IMR-90 (cell line): Measurements from ENCODE around the gene CDKAL1. TPM values are rescaled to one million over a fixed set of nuclear protein-coding genes. Genes with fewer than 3 reads are reported as not detected.

ENCODE experiments used
- ATAC-seq: fragments of 200-7000 bp; cut with Tn5 transposase; 2 replicates; pipeline ENCODE4 v1.9.1; 2020; ENCODE audit warnings: low read depth, mild to moderate bottlenecking, moderate library complexity
- BruUV-seq: library from RNA; stranded (reverse); fragments of 400-500 nt; replicated peaks from 2 replicates; lab custom pipeline; 2021; lab: Mats Ljungman, UMichigan
- CTCF ChIA-PET: fragments of 300-600 bp; formaldehyde crosslinking; extraction: SDS; loops from one replicate; lab custom pipeline; 2021; ENCODE audit warnings: antibody characterized with exemption; lab: Yijun Ruan, JAX
- POLR2A ChIA-PET: fragments of 300-600 bp; sonication (Branson Sonifier 250); formaldehyde crosslinking; loops from one replicate; lab custom pipeline; 2022; ENCODE audit warnings: antibody characterized with exemption; ENCODE audit not compliant: unreplicated experiment; lab: Charles Lee
- DNase-seq: peaks from one replicate; pipeline ENCODE4 v3.0.0; 2013
- H2AFZ ChIP-seq: replicated peaks from 2 replicates; pipeline ENCODE3; 2013; ENCODE audit warnings: low read length, mild to moderate bottlenecking; ENCODE audit not compliant: poor library complexity
- H2AK5ac ChIP-seq: 2 replicates; pipeline ENCODE4 v1.6.1; 2013; ENCODE audit warnings: low read depth, low read length, inconsistent platforms
- H2AK9ac ChIP-seq: replicated peaks from 2 replicates; pipeline ENCODE3; 2013; ENCODE audit warnings: mild to moderate bottlenecking, low read depth, low read length, moderate library complexity; ENCODE audit not compliant: poor library complexity
- H2BK120ac ChIP-seq: 2 replicates; pipeline ENCODE4 v1.6.1; 2013; ENCODE audit warnings: low read depth, low read length, inconsistent platforms
- H2BK15ac ChIP-seq: 3 replicates; pipeline ENCODE4 v1.6.1; 2013; ENCODE audit warnings: low read depth, low read length, inconsistent platforms
- H2BK20ac ChIP-seq: 2 replicates; pipeline ENCODE4 v1.6.1; 2013; ENCODE audit warnings: low read depth, mild to moderate bottlenecking, inconsistent platforms, low read length, moderate library complexity
- H2BK5ac ChIP-seq: 2 replicates; pipeline ENCODE4 v1.6.1; 2013; ENCODE audit warnings: mild to moderate bottlenecking, low read depth, low read length, inconsistent platforms; ENCODE audit not compliant: poor library complexity, severe bottlenecking
- H3K14ac ChIP-seq: replicated peaks from 2 replicates; pipeline ENCODE4 v1.6.1; 2013; ENCODE audit warnings: low read depth, low read length, inconsistent platforms
- H3K18ac ChIP-seq: 2 replicates; pipeline ENCODE4 v1.6.1; 2013; ENCODE audit warnings: low read depth, low read length, control low read depth
- H3K23ac ChIP-seq: 2 replicates; pipeline ENCODE4 v1.6.1; 2013; ENCODE audit warnings: low read depth, low read length, inconsistent platforms
- H3K27ac ChIP-seq: 2 replicates; pipeline ENCODE4 v1.5.1; 2013; ENCODE audit warnings: mild to moderate bottlenecking, control low read depth, low read length; ENCODE audit not compliant: insufficient read depth
- H3K27me3 ChIP-seq: 2 replicates; pipeline ENCODE4 v1.6.1; 2013; ENCODE audit warnings: low read length; ENCODE audit not compliant: control insufficient read depth, insufficient read depth
- H3K36me3 ChIP-seq: 2 replicates; pipeline ENCODE4 v1.6.1; 2013; ENCODE audit warnings: low read length, mixed read lengths; ENCODE audit not compliant: control insufficient read depth, insufficient read depth
- H3K4ac ChIP-seq: 2 replicates; pipeline ENCODE4 v1.6.1; 2013; ENCODE audit warnings: low read depth, low read length, inconsistent platforms
- H3K4me1 ChIP-seq: 2 replicates; pipeline ENCODE4 v1.6.1; 2013; ENCODE audit warnings: low read length, mixed read lengths; ENCODE audit not compliant: control insufficient read depth, insufficient read depth
- H3K4me2 ChIP-seq: 2 replicates; pipeline ENCODE4 v1.6.1; 2013; ENCODE audit warnings: low read depth, mild to moderate bottlenecking, control low read depth, low read length, moderate library complexity
- H3K4me3 ChIP-seq: 2 replicates; pipeline ENCODE4 v1.5.1; 2013; ENCODE audit warnings: low read depth, mild to moderate bottlenecking, control low read depth, low read length, moderate library complexity; ENCODE audit not compliant: insufficient read depth
- H3K56ac ChIP-seq: 2 replicates; pipeline ENCODE4 v1.6.1; 2013; ENCODE audit warnings: low read length, inconsistent platforms; ENCODE audit not compliant: insufficient read depth; ENCODE audit errors: extremely low read depth
- H3K79me1 ChIP-seq, 2 experiments: 2 replicates each; pipeline ENCODE4 v1.6.1; 2013; ENCODE audit warnings: low read length in 2 of 2, inconsistent platforms in 1 of 2, low read depth in 1 of 2
- H3K9ac ChIP-seq: 2 replicates; pipeline ENCODE4 v1.6.1; 2013; ENCODE audit warnings: low read depth, low read length, control low read depth
- H3K9me1 ChIP-seq: 2 replicates; pipeline ENCODE4 v1.6.1; 2013; ENCODE audit warnings: low read length, inconsistent platforms; ENCODE audit not compliant: insufficient read depth
- H3K9me3 ChIP-seq: 2 replicates; pipeline ENCODE4 v1.6.1; 2013; ENCODE audit warnings: low read length; ENCODE audit not compliant: control insufficient read depth, insufficient read depth
- H4K20me1 ChIP-seq: 2 replicates; pipeline ENCODE4 v1.6.1; 2013; ENCODE audit warnings: low read length, inconsistent platforms; ENCODE audit not compliant: insufficient read depth
- H4K5ac ChIP-seq: 2 replicates; pipeline ENCODE4 v1.6.1; 2013; ENCODE audit warnings: mild to moderate bottlenecking, low read depth, low read length, control low read depth
- H4K8ac ChIP-seq, 2 experiments: 2 replicates each; pipeline ENCODE4 v1.6.1; 2013; ENCODE audit warnings: low read depth in 2 of 2, low read length in 2 of 2, control low read depth in 1 of 2, inconsistent platforms in 1 of 2
- H4K91ac ChIP-seq: 2 replicates; pipeline ENCODE4 v1.6.1; 2013; ENCODE audit warnings: low read depth, low read length, inconsistent platforms; ENCODE audit not compliant: insufficient read depth
- BHLHE40 ChIP-seq: fragments of 150-350 bp; IDR thresholded peaks from 2 replicates; pipeline ENCODE4 v1.6.1; 2016; ENCODE audit warnings: mild to moderate bottlenecking, low read depth, low read length
- CEBPB ChIP-seq: IDR thresholded peaks from 2 replicates; pipeline ENCODE4 v1.6.1; 2012; ENCODE audit warnings: low read depth, low read length, improper control_type of control experiment
- CHD1 ChIP-seq: IDR thresholded peaks from 2 replicates; pipeline ENCODE4 v1.6.1; 2012; ENCODE audit warnings: low read depth, low read length, improper control_type of control experiment
- CTCF ChIP-seq: conservative IDR thresholded peaks from 2 replicates; pipeline ENCODE4 v1.5.1; 2012; ENCODE audit warnings: mild to moderate bottlenecking, low read depth, low read length, improper control_type of control experiment
- ELK1 ChIP-seq: fragments of 150-350 bp; IDR thresholded peaks from 2 replicates; pipeline ENCODE4 v1.6.1; 2016; ENCODE audit warnings: low read depth, mild to moderate bottlenecking, low read length, moderate library complexity, borderline replicate concordance
- FOS ChIP-seq: fragments of 150-350 bp; IDR thresholded peaks from 2 replicates; pipeline ENCODE4 v1.6.1; 2016; ENCODE audit warnings: low read depth, low read length
- MAZ ChIP-seq: IDR thresholded peaks from 2 replicates; pipeline ENCODE4 v1.6.1; 2012; ENCODE audit warnings: low read depth, mild to moderate bottlenecking, low read length, improper control_type of control experiment, moderate library complexity, borderline replicate concordance
- MXI1 ChIP-seq: IDR thresholded peaks from 2 replicates; pipeline ENCODE4 v1.6.1; 2012; ENCODE audit warnings: low read depth, mild to moderate bottlenecking, low read length, moderate library complexity, borderline replicate concordance
- POLR2A ChIP-seq: IDR thresholded peaks from 2 replicates; pipeline ENCODE4 v1.6.1; 2012; ENCODE audit warnings: mild to moderate bottlenecking, low read depth, low read length
- RAD21 ChIP-seq: IDR thresholded peaks from 2 replicates; pipeline ENCODE4 v1.6.1; 2012; ENCODE audit warnings: low read length, improper control_type of control experiment
- RCOR1 ChIP-seq: IDR thresholded peaks from 2 replicates; pipeline ENCODE4 v1.6.1; 2012; ENCODE audit warnings: mild to moderate bottlenecking, low read length, improper control_type of control experiment; ENCODE audit not compliant: insufficient replicate concordance
- SMC3 ChIP-seq: fragments of 150-350 bp; IDR thresholded peaks from 2 replicates; pipeline ENCODE4 v1.6.1; 2016; ENCODE audit warnings: low read depth, mild to moderate bottlenecking, antibody characterized with exemption, low read length, moderate library complexity
- USF2 ChIP-seq: fragments of 150-350 bp; IDR thresholded peaks from 2 replicates; pipeline ENCODE4 v1.6.1; 2017; ENCODE audit warnings: mild to moderate bottlenecking, antibody characterized with exemption, low read length, low read depth
- WGBS, 2 experiments: methylation state at CpG; one replicate each; pipeline versions ENCODE4 v1.1.5 to v1.1.7; 2013; ENCODE audit warnings: missing lambda C conversion rate in 2 of 2; ENCODE audit not compliant: insufficient read length in 1 of 2; ENCODE audit errors: extremely low coverage in 2 of 2; 5-methylcytosine and 5-hydroxymethylcytosine counted together
- dilution Hi-C: fragments of 300-500 bp; cut with HindIII; formaldehyde crosslinking; loops from one replicate; pipeline ENCODE4 v1.14.3; 2018; ENCODE audit warnings: low sequenced_read_pairs; ENCODE audit not compliant: unreplicated experiment
- in situ Hi-C: fragments of 300-500 bp; cut with MboI; formaldehyde crosslinking; loops from 3 replicates; pipeline ENCODE4 v1.14.3; 2019; ENCODE audit warnings: low sequenced_read_pairs, inconsistent platforms, mixed read lengths
- intact Hi-C: fragments of 100-400 bp; cut with micrococcal nuclease; formaldehyde crosslinking; loops from 2 replicates; pipeline ENCODE4 v1.10.0; 2022
- polyA plus RNA-seq, 3 experiments: library from polyadenylated mRNA; depleted of rRNA; stranded (reverse); fragments of >200 nt; gene quantifications; 2 replicates each; pipeline ENCODE4 v1.2.3, GENCODE V29; 2012; ENCODE audit warnings: low replicate concordance in 1 of 3
- total RNA-seq: library from RNA; depleted of rRNA; stranded (reverse); fragments of >200 nt; gene quantifications from 2 replicates; pipeline ENCODE4 v1.2.3, GENCODE V29; 2012

The CDKAL1 gene
- total and polyA plus RNA-seq, 2 of the 4 experiments (the other 2 are of a cell fraction) = 3.7 to 13.1 TPM

GRCh38 chr6:21257125-21257524, 722.9 kb downstream of the CDKAL1 start:
- H4K91ac ChIP-seq = no peak overlapping the region
- peaks cover 2% of the 10 kb centered on the region; the same call in 1 of the 2 replicates for H3K27me3 ChIP-seq
- no peak overlapping the region for H3K27ac ChIP-seq
- ChIA-PET CTCF (interaction anchor here (1.0 kb wide), 1 partner anchor 331 kb away, joined by 3 read pairs; no protein-coding TSS in a partner anchor), POLR2A (no interaction called here)
- no peak overlapping the region for H3K56ac ChIP-seq
- H2AK9ac ChIP-seq = no peak overlapping the region
- no peak for ATAC-seq
- dilution Hi-C loops = no loop called here
- H3K9ac ChIP-seq = no peak overlapping the region
- no peak overlapping the region for H3K18ac ChIP-seq
- intact Hi-C loops = no loop called here
- H3K9me3 ChIP-seq = no peaks in the 10 kb centered on the region
- H3K79me1 ChIP-seq = no peaks in the 10 kb centered on the region
- H2AFZ ChIP-seq = no peak overlapping the region
- no peak overlapping the region for H3K4me2 ChIP-seq
- no peak overlapping the region for H3K14ac ChIP-seq
- no peak overlapping the region for H2BK120ac ChIP-seq
- no peak overlapping the region for H2BK20ac ChIP-seq
- 0% methylated on average over 1 of the region's 2 CpGs; no CpG with 5 or more reads in 1 of the 2 experiments for WGBS, 2 experiments
- H4K20me1 ChIP-seq = no peaks in the 10 kb centered on the region
- no peak for DNase-seq
- no peaks in the 10 kb centered on the region for H3K9me1 ChIP-seq
- no peak overlapping the region for H2BK5ac ChIP-seq
- TF ChIP-seq POLR2A (no peak), FOS (no peak), MAZ (no peak), USF2 (no peak), RCOR1 (no peak), CTCF (no peak), SMC3 (no peak), ELK1 (no peak), RAD21 (no peak), MXI1 (no peak), CEBPB (no peak), BHLHE40 (no peak), CHD1 (no peak)
- H2AK5ac ChIP-seq = no peak overlapping the region
- no peak overlapping the region for H2BK15ac ChIP-seq
- no peak overlapping the region for H3K4me3 ChIP-seq
- H3K23ac ChIP-seq = no peak overlapping the region
- H4K5ac ChIP-seq = no peak overlapping the region
- in situ Hi-C loops = no loop called here
- no peak overlapping the region for H3K4ac ChIP-seq
- H3K4me1 ChIP-seq = no peaks in the 10 kb centered on the region
- no peak overlapping the region for H4K8ac ChIP-seq
- BruUV-seq = no TSS peak
- H3K36me3 ChIP-seq = no peaks in the 10 kb centered on the region
